ENCODE data around the gene BCL7A. TPM values are rescaled to one million over a fixed set of nuclear protein-coding genes. Genes with fewer than 3 reads are reported as not detected.
"Not testable (repeated sequence)": the region's sequence is repeated elsewhere in the genome, so short reads cannot be mapped to it uniquely, and the experiment has no call there.

BCL7A gene
- total RNA-seq, 5 donors from 2014 or later (not counting 1 experiment from before 2014, with no cell fraction given): 5.3 to 7.4 (median 6.7) TPM

DNA sequence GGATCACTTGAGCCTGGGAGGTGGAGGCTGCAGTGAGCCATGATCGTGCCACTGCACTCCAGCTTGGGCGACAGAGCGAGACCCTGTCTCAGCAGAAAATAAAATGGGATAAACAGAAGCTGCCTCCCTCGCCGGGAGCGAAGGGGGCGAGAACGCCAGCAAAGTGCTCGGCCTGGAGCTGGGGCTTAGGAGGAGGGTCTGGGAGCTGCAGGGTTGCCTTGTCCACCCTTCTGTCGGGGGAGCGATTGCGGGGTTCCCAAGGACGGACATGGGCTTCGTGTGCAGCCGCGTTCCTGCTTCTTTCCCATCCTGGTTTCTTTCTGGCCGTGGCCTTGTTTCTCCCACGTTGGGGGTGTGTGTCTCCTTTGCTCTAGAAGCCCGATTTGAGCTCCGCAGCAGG lies 29.0 kb downstream of the BCL7A start:
- H3K27ac ChIP-seq (ENCODE audit: low read length): no peak overlapping the region
- 96% methylated on average over 18 of the region's 20 CpGs for WGBS (ENCODE audit: insufficient coverage)
- Mint-ChIP-seq H3K27me3 (no peaks in the 10 kb centered on the region), H3K9me3 (no peaks in the 10 kb centered on the region), H3K4me3 (no peak overlapping the region), H3K36me3 (no peaks in the 10 kb centered on the region), H3K4me1 (peaks cover 0 to 7% (median 6%) of the 10 kb centered on the region in 3 donors), H3K27ac (no peak overlapping the region)
- H3K36me3 ChIP-seq (ENCODE audit: control insufficient read depth in 2 of 2, extremely low read depth in 1 of 2, insufficient read depth in 1 of 2, low read length in 1 of 2): peaks cover 0 to 24% of the 10 kb centered on the region in 2 donors
- peaks cover 0 to 7% of the 10 kb centered on the region in 2 experiments for H3K4me1 ChIP-seq (ENCODE audit: control insufficient read depth in 1 of 2, extremely low read depth in 1 of 2, insufficient read depth in 2 of 2, low read length in 2 of 2)
- no peak for DNase-seq
- no peak overlapping the region for H3K4me3 ChIP-seq (ENCODE audit: control insufficient read depth in 1 of 2, extremely low read depth in 1 of 2, low read length in 1 of 2)
- H3K27me3 ChIP-seq (replicated peaks in 1 of 2; ENCODE audit: control insufficient read depth in 2 of 2, extremely low read depth in 1 of 2, insufficient read depth in 2 of 2, low read length in 1 of 2): no peaks in the 10 kb centered on the region
- no peaks in the 10 kb centered on the region for H3K9me3 ChIP-seq
- ChIA-PET POLR2A (interaction anchor here in 1 of 2 donors (0.6 kb wide), 1 partner anchor 1611 kb away, joined by 4 read pairs; no protein-coding TSS in a partner anchor), CTCF (no interaction called here)
- no peak for ATAC-seq (replicated peaks in 1 of 4)

DNA sequence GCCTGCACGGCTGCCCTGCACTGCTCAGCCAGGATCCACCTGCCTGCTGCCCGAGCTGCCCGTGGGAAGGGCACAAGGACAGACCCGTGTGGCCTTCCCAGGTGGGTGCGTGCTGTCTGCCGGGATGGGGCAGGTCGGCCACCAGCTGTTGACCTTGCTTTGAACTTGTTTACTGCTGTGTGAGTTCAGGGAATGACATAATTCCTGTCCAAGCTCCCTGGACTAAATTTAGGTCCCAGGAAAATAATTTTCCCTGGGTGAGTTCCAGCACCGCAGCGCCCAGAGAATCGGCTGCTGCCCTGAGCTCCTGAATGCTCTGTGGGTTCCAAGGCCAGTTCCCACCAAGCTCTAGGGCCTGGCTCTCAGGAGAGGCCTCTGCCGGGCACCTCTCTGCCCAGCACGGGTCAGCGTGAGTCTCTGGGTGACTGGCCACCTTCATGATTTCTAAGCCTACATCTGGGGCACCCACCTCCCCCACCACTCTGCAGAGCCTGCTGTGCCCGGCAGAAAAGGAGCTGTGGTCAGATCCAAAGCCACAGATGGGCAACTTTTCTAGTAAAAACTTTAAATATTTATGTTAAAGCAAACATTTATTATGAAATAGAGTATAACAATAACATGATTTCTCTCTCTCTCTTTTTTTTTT lies 29.7 kb downstream of the BCL7A start:
- Histone ChIP-seq H3K36me3 (ENCODE audit: control insufficient read depth in 2 of 2, extremely low read depth in 1 of 2, insufficient read depth in 1 of 2, low read length in 1 of 2) (peaks cover 0 to 28% of the 10 kb centered on the region in 2 donors), H3K4me3 (ENCODE audit: control insufficient read depth in 1 of 2, extremely low read depth in 1 of 2, low read length in 1 of 2) (no peak overlapping the region), H3K27ac (ENCODE audit: low read length) (no peak overlapping the region), H3K27me3 (replicated peaks in 1 of 2; ENCODE audit: control insufficient read depth in 2 of 2, extremely low read depth in 1 of 2, insufficient read depth in 2 of 2, low read length in 1 of 2) (no peaks in the 10 kb centered on the region), H3K4me1 (ENCODE audit: control insufficient read depth in 1 of 2, extremely low read depth in 1 of 2, insufficient read depth in 2 of 2, low read length in 2 of 2) (peaks cover 0 to 7% of the 10 kb centered on the region in 2 experiments), H3K9me3 (no peaks in the 10 kb centered on the region)
- DNase-seq: no peak
- Mint-ChIP-seq H3K4me3 (no peak overlapping the region), H3K27ac (no peak overlapping the region), H3K36me3 (no peaks in the 10 kb centered on the region), H3K4me1 (peaks cover 0 to 7% (median 6%) of the 10 kb centered on the region in 3 donors), H3K27me3 (no peaks in the 10 kb centered on the region), H3K9me3 (no peaks in the 10 kb centered on the region)
- 90% methylated on average over 9 of the region's 14 CpGs for WGBS (ENCODE audit: insufficient coverage)
- ChIA-PET POLR2A (interaction anchor here (0.6 kb wide), 2 partner anchors 30 to 194 kb away, joined by 4 read pairs; no protein-coding TSS in a partner anchor), CTCF (interaction anchor here in 1 of 2 donors (1.2 kb wide), 1 partner anchor 72 kb away, joined by 4 read pairs; no protein-coding TSS in a partner anchor)
- no peak for ATAC-seq (replicated peaks in 1 of 4)

DNA sequence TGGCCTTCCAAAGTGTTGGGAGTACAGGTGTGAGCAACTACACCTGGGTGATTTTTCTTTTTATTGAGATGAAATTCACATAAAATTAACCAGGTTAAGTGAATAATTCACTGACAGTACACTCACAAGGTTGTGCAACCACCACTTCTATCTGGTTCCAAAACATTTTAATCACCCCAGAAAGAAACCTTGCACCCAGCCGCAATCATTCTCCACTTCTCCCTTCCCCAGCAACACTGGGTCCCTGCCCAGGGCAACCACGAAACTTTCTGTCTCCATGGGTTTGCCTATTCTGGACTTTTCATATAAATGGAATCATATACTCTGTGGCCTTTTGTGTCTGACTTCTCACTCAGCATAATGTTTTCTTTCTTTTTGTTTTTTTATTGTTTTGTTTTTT lies 30.6 kb downstream of the BCL7A start:
- no peaks in the 10 kb centered on the region for H3K9me3 ChIP-seq
- Mint-ChIP-seq H3K9me3 (no peaks in the 10 kb centered on the region), H3K4me3 (no peak overlapping the region), H3K27me3 (no peaks in the 10 kb centered on the region), H3K4me1 (peaks cover 0 to 7% (median 6%) of the 10 kb centered on the region in 3 donors), H3K36me3 (no peaks in the 10 kb centered on the region), H3K27ac (peak overlapping the region in 1 of 2 donors; percentile 49)
- ATAC-seq (replicated peaks in 1 of 4) (no peak), DNase-seq (no peak)
- H3K4me3 ChIP-seq (ENCODE audit: control insufficient read depth in 1 of 2, extremely low read depth in 1 of 2, low read length in 1 of 2): no peak overlapping the region
- ChIA-PET POLR2A (interaction anchor here in 1 of 2 donors (0.6 kb wide), 1 partner anchor 29 kb away, joined by 4 read pairs; no protein-coding TSS in a partner anchor), CTCF (interaction anchor here in 1 of 2 donors (1.2 kb wide), 1 partner anchor 71 kb away, joined by 4 read pairs; no protein-coding TSS in a partner anchor)
- H3K27ac ChIP-seq (ENCODE audit: low read length): no peak overlapping the region
- H3K4me1 ChIP-seq (ENCODE audit: control insufficient read depth in 1 of 2, extremely low read depth in 1 of 2, insufficient read depth in 2 of 2, low read length in 2 of 2): peaks cover 0 to 7% of the 10 kb centered on the region in 2 experiments
- WGBS (ENCODE audit: insufficient coverage): 88% methylated on average over 1 of the region's 2 CpGs
- H3K27me3 ChIP-seq (replicated peaks in 1 of 2; ENCODE audit: control insufficient read depth in 2 of 2, extremely low read depth in 1 of 2, insufficient read depth in 2 of 2, low read length in 1 of 2): no peaks in the 10 kb centered on the region
- H3K36me3 ChIP-seq (ENCODE audit: control insufficient read depth in 2 of 2, extremely low read depth in 1 of 2, insufficient read depth in 1 of 2, low read length in 1 of 2): peaks cover 0 to 33% of the 10 kb centered on the region in 2 donors

DNA sequence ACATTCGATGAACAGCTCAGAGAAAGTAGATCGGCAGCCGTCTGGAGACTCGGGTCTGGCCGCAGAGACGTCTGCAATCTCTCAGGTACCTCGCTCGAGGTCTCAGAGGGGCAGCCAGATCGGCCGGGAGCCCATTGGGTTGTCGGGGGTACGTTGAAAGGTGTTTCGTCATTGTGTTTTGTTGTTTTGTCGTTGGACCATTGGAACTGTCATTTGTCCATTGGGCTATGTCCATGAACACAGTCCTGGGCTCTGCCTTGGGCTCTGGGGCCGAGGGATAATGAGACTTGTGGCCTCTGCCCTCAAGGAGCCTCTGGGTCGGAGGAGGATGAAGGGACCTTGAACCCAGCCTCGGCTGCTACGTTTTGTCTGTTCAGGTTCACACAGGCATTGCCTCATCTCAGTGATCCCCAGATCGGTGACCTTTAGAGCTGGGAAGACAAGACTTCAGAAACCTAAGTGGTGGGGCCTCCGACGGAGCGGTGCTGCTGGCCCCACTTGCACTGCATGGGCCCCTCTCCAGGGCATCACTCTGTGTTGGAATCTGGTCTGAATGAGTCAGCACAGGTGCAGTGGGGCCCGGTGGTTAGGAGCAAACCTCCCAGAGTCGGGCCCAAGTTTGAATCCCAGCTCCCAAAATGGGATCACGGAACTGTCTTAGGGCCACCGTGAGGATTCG lies 33.3 kb downstream of the BCL7A start:
- no peaks in the 10 kb centered on the region for H3K27me3 Mint-ChIP-seq
- H3K27ac Mint-ChIP-seq: no peak overlapping the region
- Histone ChIP-seq H3K27me3 (replicated peaks in 1 of 2; ENCODE audit: control insufficient read depth in 2 of 2, extremely low read depth in 1 of 2, insufficient read depth in 2 of 2, low read length in 1 of 2) (no peaks in the 10 kb centered on the region), H3K4me1 (ENCODE audit: control insufficient read depth in 1 of 2, extremely low read depth in 1 of 2, insufficient read depth in 2 of 2, low read length in 2 of 2) (peaks cover 0 to 7% of the 10 kb centered on the region in 2 experiments), H3K36me3 (ENCODE audit: control insufficient read depth in 2 of 2, extremely low read depth in 1 of 2, insufficient read depth in 1 of 2, low read length in 1 of 2) (peaks cover 0 to 40% of the 10 kb centered on the region in 2 donors), H3K4me3 (ENCODE audit: control insufficient read depth in 1 of 2, extremely low read depth in 1 of 2, low read length in 1 of 2) (no peak overlapping the region), H3K27ac (ENCODE audit: low read length) (no peak overlapping the region), H3K9me3 (no peaks in the 10 kb centered on the region)
- no peak for DNase-seq
- ChIA-PET CTCF (interaction anchor here (0.6 to 3.2 kb wide), 13 partner anchors 27 to 165 kb away, joined by 3 to 23 read pairs (median 4); no protein-coding TSS in a partner anchor), POLR2A (no interaction called here)
- 95% methylated on average over 25 of the region's 27 CpGs for WGBS (ENCODE audit: insufficient coverage)
- no peaks in the 10 kb centered on the region for H3K9me3 Mint-ChIP-seq
- no peaks in the 10 kb centered on the region for H3K36me3 Mint-ChIP-seq
- no peak for ATAC-seq (replicated peaks in 1 of 4)
- H3K4me1 Mint-ChIP-seq: peaks cover 0 to 7% (median 6%) of the 10 kb centered on the region in 3 donors
- no peak overlapping the region for H3K4me3 Mint-ChIP-seq

DNA sequence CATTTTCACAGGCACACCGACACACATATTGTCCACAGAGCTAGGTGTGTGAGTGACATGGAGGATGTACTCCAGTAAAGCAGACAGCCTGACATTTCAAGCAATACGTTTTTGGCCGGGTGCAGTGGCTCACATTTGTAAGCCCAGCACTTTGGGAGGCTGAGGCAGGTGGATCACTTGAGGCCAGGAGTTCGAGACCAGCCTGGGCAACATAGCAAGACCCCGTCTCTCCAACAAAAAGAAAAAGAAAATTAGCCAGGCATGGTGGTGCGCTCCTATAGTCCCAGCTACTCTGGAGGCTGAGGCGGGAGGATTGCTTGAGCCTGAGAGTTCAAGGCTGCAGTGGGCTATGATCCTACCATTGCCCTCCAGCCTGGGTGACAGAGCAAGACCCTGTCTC lies 34.7 kb downstream of the BCL7A start:
- POLR2A ChIA-PET; ATAC-seq (replicated peaks in 1 of 4); H3K9me3 Mint-ChIP-seq; H3K27me3 Mint-ChIP-seq; H3K4me3 ChIP-seq (ENCODE audit: control insufficient read depth in 1 of 2, extremely low read depth in 1 of 2, low read length in 1 of 2); DNase-seq; H3K4me3 Mint-ChIP-seq; H3K36me3 Mint-ChIP-seq; H3K27ac Mint-ChIP-seq; H3K4me1 ChIP-seq (ENCODE audit: control insufficient read depth in 1 of 2, extremely low read depth in 1 of 2, insufficient read depth in 2 of 2, low read length in 2 of 2); H3K4me1 Mint-ChIP-seq; H3K9me3 ChIP-seq; H3K27me3 ChIP-seq (replicated peaks in 1 of 2; ENCODE audit: control insufficient read depth in 2 of 2, extremely low read depth in 1 of 2, insufficient read depth in 2 of 2, low read length in 1 of 2); H3K27ac ChIP-seq (ENCODE audit: low read length): not testable (repeated sequence)
- CTCF ChIA-PET: interaction anchor here (1.2 to 3.2 kb wide), 2 partner anchors 66 kb away, joined by 4 to 23 read pairs; no protein-coding TSS in a partner anchor
- 96% methylated on average over 4 of the region's 7 CpGs for WGBS (ENCODE audit: insufficient coverage)
- H3K36me3 ChIP-seq (ENCODE audit: control insufficient read depth in 2 of 2, extremely low read depth in 1 of 2, insufficient read depth in 1 of 2, low read length in 1 of 2): peaks cover 0 to 30% of the 10 kb centered on the region in 2 donors

DNA sequence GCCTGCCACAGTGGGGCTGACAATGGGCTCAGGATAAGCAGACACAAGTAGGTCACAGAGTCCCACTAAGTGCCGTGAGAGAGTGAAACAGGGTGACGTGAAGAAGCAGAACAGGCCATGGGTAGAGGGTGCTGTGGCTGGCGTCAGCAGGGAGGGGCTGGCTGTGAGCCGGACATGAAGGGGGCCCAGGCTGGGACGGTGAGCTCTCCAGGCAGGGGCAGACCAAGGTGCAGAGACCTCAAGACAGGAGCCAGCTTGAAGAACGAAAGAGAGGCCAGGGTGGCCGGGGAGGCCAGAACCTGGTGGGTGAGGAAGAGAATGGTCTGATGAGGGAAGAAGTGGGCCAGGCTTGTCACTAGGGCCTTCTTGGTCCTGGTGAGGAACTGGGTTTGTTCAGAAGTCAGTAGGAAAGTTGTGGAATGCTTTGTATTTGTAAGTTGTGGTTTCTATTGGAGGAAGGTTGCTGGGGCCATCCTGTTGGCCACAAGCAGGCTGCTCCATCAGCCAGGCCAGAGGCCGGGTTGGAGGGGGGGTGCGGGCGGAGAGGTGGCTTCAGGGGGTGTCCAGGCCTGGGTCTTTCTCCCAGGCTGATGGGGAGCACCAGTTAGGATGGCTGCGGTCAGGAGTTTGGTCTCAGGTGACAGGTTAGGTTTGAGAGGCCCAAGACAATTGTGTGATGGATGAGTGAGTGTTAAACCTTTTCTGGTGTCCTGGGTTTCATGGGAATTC lies 35.5 kb downstream of the BCL7A start:
- DNase-seq: no peak
- Mint-ChIP-seq H3K4me3 (no peak overlapping the region), H3K4me1 (peaks cover 0 to 7% (median 6%) of the 10 kb centered on the region in 3 donors), H3K27me3 (no peaks in the 10 kb centered on the region), H3K36me3 (no peaks in the 10 kb centered on the region), H3K27ac (no peak overlapping the region), H3K9me3 (no peaks in the 10 kb centered on the region)
- H3K4me3 ChIP-seq (ENCODE audit: control insufficient read depth in 1 of 2, extremely low read depth in 1 of 2, low read length in 1 of 2): no peak overlapping the region
- peaks cover 0 to 7% of the 10 kb centered on the region in 2 experiments for H3K4me1 ChIP-seq (ENCODE audit: control insufficient read depth in 1 of 2, extremely low read depth in 1 of 2, insufficient read depth in 2 of 2, low read length in 2 of 2)
- ChIA-PET POLR2A (no interaction called here), CTCF (interaction anchor here in 1 of 2 donors (1.2 kb wide), 1 partner anchor 65 kb away, joined by 4 read pairs; no protein-coding TSS in a partner anchor)
- peaks cover 0 to 30% of the 10 kb centered on the region in 2 donors for H3K36me3 ChIP-seq (ENCODE audit: control insufficient read depth in 2 of 2, extremely low read depth in 1 of 2, insufficient read depth in 1 of 2, low read length in 1 of 2)
- H3K27ac ChIP-seq (ENCODE audit: low read length): no peak overlapping the region
- H3K27me3 ChIP-seq (replicated peaks in 1 of 2; ENCODE audit: control insufficient read depth in 2 of 2, extremely low read depth in 1 of 2, insufficient read depth in 2 of 2, low read length in 1 of 2): no peaks in the 10 kb centered on the region
- WGBS (ENCODE audit: insufficient coverage): 96% methylated on average over 9 of the region's 11 CpGs
- no peaks in the 10 kb centered on the region for H3K9me3 ChIP-seq
- ATAC-seq (replicated peaks in 1 of 4): no peak
